Activated effector memory CD4-positive, alpha-beta T cell treated with Interleukin-2 at 50 U/mL for 16 hours (primary cell): ENCODE results near the gene LCE1F.

Source experiments
- DNase-seq: peaks from one replicate; pipeline ENCODE4 v3.0.0-alpha.2; 2020

Gene LCE1F

GRCh38 chr1:152777510-152778137 lies 2.7 kb downstream of the LCE1F start:
- DNase-seq, result no peak

- DNase-seq, result no peak
Observed at GRCh38 chr1:152783095-152783494, 8.2 kb downstream of the LCE1F start.

- no peak for DNase-seq
Observed at GRCh38 chr1:152786077-152786476, 11.1 kb downstream of the LCE1F start, which contains the start of gene LCE1E. LCE1E (plus strand) TSS chr1:152786257; CDS start chr1:152787300, 1,043 bp downstream.

- DNase-seq, result no peak
Observed at GRCh38 chr1:152795686-152796085, 20.7 kb downstream of the LCE1F start.

- no peak for DNase-seq
Observed at GRCh38 chr1:152796421-152796820, 21.5 kb downstream of the LCE1F start, which contains the start of gene LCE1D. LCE1D (plus strand) TSS chr1:152796721; CDS start chr1:152797795, 1,074 bp downstream.

- DNase-seq, result no peak
Observed at GRCh38 chr1:152801333-152801732, 26.4 kb downstream of the LCE1F start.

GRCh38 chr1:152806576-152806975 lies 31.6 kb downstream of the LCE1F start, which contains the start of gene LCE1C:
LCE1C (minus strand) TSS chr1:152806651; CDS start chr1:152805478, 1,173 bp downstream.
- DNase-seq, result no peak

GRCh38 chr1:152811050-152811449 lies 36.1 kb downstream of the LCE1F start:
- DNase-seq, result no peak

GRCh38 chr1:152811671-152812070 lies 36.7 kb downstream of the LCE1F start, which contains the start of gene LCE1B:
LCE1B (plus strand) TSS chr1:152811971; CDS start chr1:152812447, 476 bp downstream.
- no peak for DNase-seq

GRCh38 chr1:152817309-152817708 lies 42.4 kb downstream of the LCE1F start:
- DNase-seq, result no peak

- DNase-seq, result no peak
Observed at GRCh38 chr1:152823294-152823693, 48.4 kb downstream of the LCE1F start.

- no peak for DNase-seq
Observed at GRCh38 chr1:152824964-152825363, 50.0 kb downstream of the LCE1F start.
